Measurements from ENCODE around the gene HBP1.
A peak's percentile ranks its signal among the peaks of the same experiment; 100 is the strongest.

HBP1 gene

GRCh38 chr7:107179326-107180164 lies 10.7 kb downstream of the HBP1 start:
- no peak for DNase-seq (ENCODE audit: low read depth in 3 of 3, low spot score in 1 of 3)

GRCh38 chr7:107180378-107180777 lies 11.6 kb downstream of the HBP1 start:
- DNase-seq (ENCODE audit: low read depth in 3 of 3, low spot score in 1 of 3), result peak in 2 of 3 donors; percentile 49 to 53

- no peak for DNase-seq (ENCODE audit: low read depth in 3 of 3, low spot score in 1 of 3)
These were observed 12.4 kb downstream of the HBP1 start for GRCh38 chr7:107181172-107181571.

- DNase-seq (ENCODE audit: low read depth in 3 of 3, low spot score in 1 of 3), result no peak
These were observed 16.9 kb downstream of the HBP1 start for GRCh38 chr7:107185716-107186115.

GRCh38 chr7:107186240-107186639 lies 17.4 kb downstream of the HBP1 start:
- DNase-seq (ENCODE audit: low read depth in 3 of 3, low spot score in 1 of 3), result no peak

DNA sequence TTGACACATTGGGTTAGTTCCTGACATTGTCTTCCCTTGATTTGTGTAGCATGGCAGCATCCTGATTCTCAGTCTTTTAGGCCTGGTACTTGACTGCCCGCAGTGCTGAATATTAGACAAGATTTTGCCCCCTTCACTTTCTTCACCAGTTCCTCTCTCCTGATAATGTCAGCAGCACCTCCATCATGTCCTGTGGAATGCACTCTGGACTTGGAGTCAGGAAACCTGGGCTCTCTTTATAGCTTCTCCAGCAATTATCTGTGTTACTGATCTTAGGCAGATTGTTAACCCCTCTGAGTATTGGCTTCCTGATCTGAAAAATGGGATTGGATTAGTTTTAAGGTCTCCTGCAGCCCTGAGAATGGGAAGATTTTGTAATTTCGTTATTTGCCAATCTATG lies 19.0 kb downstream of the HBP1 start:
- DNase-seq (ENCODE audit: low read depth in 3 of 3, low spot score in 1 of 3), result no peak

DNA sequence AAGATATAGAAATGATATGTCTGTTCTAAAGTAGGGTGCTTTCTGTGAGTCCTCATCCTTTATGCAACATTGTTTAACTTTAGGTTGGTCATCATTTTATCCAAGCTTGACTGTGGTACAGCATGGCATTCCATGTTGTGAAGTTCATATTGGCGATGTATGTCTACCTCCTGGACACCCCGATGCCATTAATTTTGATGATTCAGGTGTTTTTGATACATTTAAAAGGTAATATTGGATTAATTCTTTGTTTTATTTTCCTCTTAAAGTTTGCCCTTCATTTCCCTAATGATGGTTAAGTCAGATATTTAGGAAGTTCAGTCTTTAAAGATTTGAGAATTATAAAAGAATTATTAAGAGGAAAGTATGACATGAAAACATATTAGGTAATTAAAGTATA lies 21.3 kb downstream of the HBP1 start:
- no peak for DNase-seq (ENCODE audit: low read depth in 3 of 3, low spot score in 1 of 3)

GRCh38 chr7:107194052-107194451 lies 25.2 kb downstream of the HBP1 start:
- DNase-seq (ENCODE audit: low read depth in 3 of 3, low spot score in 1 of 3), result no peak

GRCh38 chr7:107196834-107197610 lies 28.2 kb downstream of the HBP1 start:
- no peak for DNase-seq (ENCODE audit: low read depth in 3 of 3, low spot score in 1 of 3)

DNA sequence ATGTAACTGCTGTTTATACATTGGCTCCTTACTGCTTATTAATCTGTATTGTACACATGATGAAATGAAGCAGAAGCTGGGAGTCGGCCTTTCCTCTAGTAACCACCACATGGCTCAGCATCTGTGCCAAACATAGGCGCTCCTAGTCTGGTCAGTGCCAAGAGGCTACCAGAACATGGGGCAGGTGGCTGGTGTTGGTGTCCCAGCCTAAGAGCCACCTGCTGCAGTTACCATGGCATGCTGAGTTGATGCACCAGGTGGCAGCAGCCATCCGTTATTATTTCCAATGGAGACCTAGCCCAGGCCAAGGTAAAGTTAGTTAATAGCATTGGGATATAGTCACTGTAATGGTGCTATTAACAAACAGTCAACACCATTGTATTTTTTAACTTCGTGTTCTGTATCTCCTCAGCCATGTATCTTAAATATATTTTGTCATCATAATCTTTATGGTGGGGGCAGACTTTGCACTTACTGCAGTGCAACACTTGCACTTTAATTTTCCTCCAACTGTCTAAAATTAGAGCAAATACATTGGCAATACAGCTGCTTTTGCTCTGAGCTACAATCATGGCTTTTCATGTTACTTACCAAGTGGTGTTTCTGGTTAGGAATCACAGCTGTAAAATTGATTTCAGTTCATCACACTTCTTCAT lies 33.1 kb downstream of the HBP1 start:
- peak in 1 of 3 donors; percentile 7 for DNase-seq (ENCODE audit: low read depth in 3 of 3, low spot score in 1 of 3)

GRCh38 chr7:107203607-107204006 lies 34.8 kb downstream of the HBP1 start:
- no peak for DNase-seq (ENCODE audit: low read depth in 3 of 3, low spot score in 1 of 3)

GRCh38 chr7:107206136-107206535 lies 37.3 kb downstream of the HBP1 start:
- no peak for DNase-seq (ENCODE audit: low read depth in 3 of 3, low spot score in 1 of 3)

GRCh38 chr7:107206706-107207105 lies 37.9 kb downstream of the HBP1 start:
- DNase-seq (ENCODE audit: low read depth in 3 of 3, low spot score in 1 of 3), result no peak

DNA sequence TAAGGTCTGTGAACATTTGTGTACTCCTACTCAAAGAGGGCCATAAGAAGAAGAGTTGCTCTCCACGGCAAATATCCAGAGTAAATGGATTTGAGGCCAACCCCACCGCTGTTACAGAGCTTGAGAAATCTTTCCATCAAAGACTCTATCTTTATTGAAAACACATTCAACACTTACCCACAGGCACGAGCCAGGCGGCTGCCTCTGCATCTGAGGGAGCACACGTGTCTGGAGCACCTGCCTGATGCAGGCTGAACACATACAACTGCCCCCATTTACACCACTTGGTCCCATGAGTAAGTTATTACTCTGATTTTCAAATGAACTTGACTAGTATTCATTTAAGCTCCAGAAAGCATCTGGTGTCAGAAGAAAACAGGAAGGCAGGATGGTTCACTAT lies 38.7 kb downstream of the HBP1 start:
- DNase-seq (ENCODE audit: low read depth in 3 of 3, low spot score in 1 of 3), result no peak

- no peak for DNase-seq (ENCODE audit: low read depth in 3 of 3, low spot score in 1 of 3)
These were observed 39.3 kb downstream of the HBP1 start for GRCh38 chr7:107208024-107208521.

DNA sequence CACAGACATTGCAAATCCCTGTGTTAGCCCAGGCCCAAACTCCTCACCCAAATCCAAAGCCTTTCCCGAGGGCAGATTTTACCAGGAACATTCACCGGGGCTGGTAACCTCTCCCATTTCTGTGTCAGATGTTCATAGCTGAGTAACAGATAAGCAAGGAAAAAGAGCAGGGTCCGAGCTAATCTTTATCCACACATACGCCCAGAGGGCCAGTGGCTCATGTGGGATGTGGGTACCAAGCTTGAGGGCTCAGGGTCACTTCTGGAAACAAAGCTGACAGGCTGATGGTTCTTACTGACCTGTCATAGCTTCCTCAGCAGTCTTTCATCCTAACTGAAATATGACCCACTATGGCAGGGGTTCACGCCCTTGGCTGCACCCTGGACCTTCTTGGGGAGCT lies 39.8 kb downstream of the HBP1 start:
- no peak for DNase-seq (ENCODE audit: low read depth in 3 of 3, low spot score in 1 of 3)

GRCh38 chr7:107209565-107209964 lies 40.8 kb downstream of the HBP1 start:
- DNase-seq (ENCODE audit: low read depth in 3 of 3, low spot score in 1 of 3), result no peak

GRCh38 chr7:107210400-107210799 lies 41.6 kb downstream of the HBP1 start:
- DNase-seq (ENCODE audit: low read depth in 3 of 3, low spot score in 1 of 3), result no peak

GRCh38 chr7:107212725-107213124 lies 43.9 kb downstream of the HBP1 start:
- DNase-seq (ENCODE audit: low read depth in 3 of 3, low spot score in 1 of 3), result no peak

- DNase-seq (ENCODE audit: low read depth in 3 of 3, low spot score in 1 of 3), result no peak
These were observed 44.5 kb downstream of the HBP1 start for GRCh38 chr7:107213193-107213788.

- DNase-seq (ENCODE audit: low read depth in 3 of 3, low spot score in 1 of 3), result no peak
These were observed 45.1 kb downstream of the HBP1 start for GRCh38 chr7:107213945-107214344.
